DOHH2 (cell line): ENCODE data around the gene CD58.
A peak's percentile ranks its signal among the peaks of the same experiment; 100 is the strongest.

ENCODE experiments used
- H3F3A ChIP-seq: fragments of 200-600 bp; sonication (generic), shearing (Covaris generic); 2 replicates; pipeline ENCODE4 v1.6.0; 2016; ENCODE audit warnings: antibody characterized with exemption, mild to moderate bottlenecking; ENCODE audit not compliant: control insufficient read depth, insufficient read depth
- H3K27ac ChIP-seq: fragments of 200-600 bp; sonication (generic); 2 replicates; pipeline ENCODE4 v1.5.1; 2014; ENCODE audit warnings: low read depth, mild to moderate bottlenecking, low read length, moderate library complexity
- H3K27me3 ChIP-seq: fragments of 200-600 bp; sonication (generic); 2 replicates; pipeline ENCODE4 v1.6.1; 2014; ENCODE audit warnings: mild to moderate bottlenecking, low read length, mixed read lengths; ENCODE audit not compliant: control insufficient read depth
- H3K36me3 ChIP-seq: fragments of 200-600 bp; sonication (generic); 2 replicates; pipeline ENCODE4 v1.6.1; 2014; ENCODE audit warnings: mild to moderate bottlenecking, low read length, moderate library complexity, mixed read lengths; ENCODE audit not compliant: control insufficient read depth
- H3K4me1 ChIP-seq: fragments of 200-600 bp; sonication (generic); 2 replicates; pipeline ENCODE4 v1.6.1; 2014; ENCODE audit warnings: mild to moderate bottlenecking, low read length, mixed read lengths; ENCODE audit not compliant: control insufficient read depth
- H3K4me2 ChIP-seq: fragments of 200-600 bp; sonication (generic); 2 replicates; pipeline ENCODE4 v1.6.0; 2014; ENCODE audit warnings: mild to moderate bottlenecking, low read length, moderate library complexity
- H3K4me3 ChIP-seq: fragments of 200-600 bp; sonication (generic); 2 replicates; pipeline ENCODE4 v1.5.1; 2014; ENCODE audit warnings: mild to moderate bottlenecking, low read length, mixed read lengths
- H3K79me2 ChIP-seq: fragments of 200-600 bp; sonication (generic); 2 replicates; pipeline ENCODE4 v1.6.1; 2014; ENCODE audit warnings: mild to moderate bottlenecking, low read length, mixed read lengths; ENCODE audit not compliant: control insufficient read depth
- H3K9me2 ChIP-seq: fragments of 200-600 bp; sonication (generic); replicated peaks from 2 replicates; pipeline ENCODE4 v1.6.1; 2014; ENCODE audit warnings: mild to moderate bottlenecking, low read length, mixed read lengths; ENCODE audit not compliant: control insufficient read depth
- H3K9me3 ChIP-seq: fragments of 200-600 bp; sonication (generic); 2 replicates; pipeline ENCODE4 v1.6.1; 2014; ENCODE audit warnings: antibody characterized with exemption, low read length, mixed read lengths; ENCODE audit not compliant: control insufficient read depth, insufficient read depth
- H4K20me1 ChIP-seq: fragments of 200-600 bp; sonication (generic); 2 replicates; pipeline ENCODE4 v1.6.0; 2014; ENCODE audit warnings: low read depth, mild to moderate bottlenecking, antibody characterized with exemption, low read length, moderate library complexity; ENCODE audit not compliant: control insufficient read depth, insufficient read depth
- EZH2phosphoT487 ChIP-seq: fragments of 200-600 bp; sonication (generic); IDR thresholded peaks from 2 replicates; pipeline ENCODE4 v1.6.1; 2017; ENCODE audit warnings: borderline replicate concordance, mild to moderate bottlenecking, antibody characterized with exemption, low read length, moderate library complexity, mixed read lengths
- TF ChIP-seq, protein P1 (sequence below): fragments of 200-600 bp; sonication (generic); IDR thresholded peaks from one replicate; pipeline ENCODE4 v1.5.1; 2014; ENCODE audit warnings: antibody characterized with exemption, mild to moderate bottlenecking, low read depth, low read length; ENCODE audit not compliant: poor library complexity, severe bottlenecking

Gene CD58

DNA sequence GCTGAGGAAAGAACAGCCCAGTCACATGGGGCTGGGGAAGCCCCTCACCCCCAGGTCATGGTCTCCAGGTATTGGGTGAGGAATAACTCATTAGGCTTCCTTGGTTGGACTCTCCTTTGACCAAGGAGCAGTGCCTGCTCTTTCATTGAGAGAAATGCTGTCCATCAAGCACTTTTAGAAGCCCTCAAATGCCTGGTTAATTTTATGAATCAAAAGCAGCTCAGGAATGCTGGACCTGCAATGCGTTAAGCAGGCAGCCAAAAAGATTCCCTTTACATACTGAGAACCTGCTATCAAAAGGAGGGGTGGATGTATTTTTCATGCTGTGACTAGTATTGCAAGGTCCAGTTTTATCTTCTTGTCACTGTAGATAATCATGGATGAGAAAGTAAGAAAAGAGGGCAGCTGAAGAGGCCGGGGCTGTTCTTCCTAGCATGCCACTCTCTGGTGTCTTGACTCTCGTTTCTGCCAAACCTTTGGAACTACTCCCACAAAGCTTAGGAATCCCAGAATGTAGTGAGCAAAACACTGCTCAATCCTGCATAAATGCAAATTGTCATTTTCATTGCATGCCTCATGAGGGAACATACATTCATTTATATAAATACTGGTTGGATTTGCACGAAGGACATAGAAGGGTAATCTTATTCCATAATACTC lies 2.1 kb upstream of the CD58 start:
- Histone ChIP-seq H4K20me1 (no peaks in the 10 kb centered on the region), H3F3A (no peaks in the 10 kb centered on the region), H3K27me3 (peaks cover 44% of the 10 kb centered on the region), H3K9me2 (no peaks in the 10 kb centered on the region), H3K36me3 (no peaks in the 10 kb centered on the region), H3K79me2 (no peaks in the 10 kb centered on the region), H3K4me2 (no peak overlapping the region), H3K4me3 (no peak overlapping the region), H3K27ac (no peak overlapping the region), H3K9me3 (no peaks in the 10 kb centered on the region), H3K4me1 (peaks cover 13% of the 10 kb centered on the region)
- TF ChIP-seq, protein P1, sequence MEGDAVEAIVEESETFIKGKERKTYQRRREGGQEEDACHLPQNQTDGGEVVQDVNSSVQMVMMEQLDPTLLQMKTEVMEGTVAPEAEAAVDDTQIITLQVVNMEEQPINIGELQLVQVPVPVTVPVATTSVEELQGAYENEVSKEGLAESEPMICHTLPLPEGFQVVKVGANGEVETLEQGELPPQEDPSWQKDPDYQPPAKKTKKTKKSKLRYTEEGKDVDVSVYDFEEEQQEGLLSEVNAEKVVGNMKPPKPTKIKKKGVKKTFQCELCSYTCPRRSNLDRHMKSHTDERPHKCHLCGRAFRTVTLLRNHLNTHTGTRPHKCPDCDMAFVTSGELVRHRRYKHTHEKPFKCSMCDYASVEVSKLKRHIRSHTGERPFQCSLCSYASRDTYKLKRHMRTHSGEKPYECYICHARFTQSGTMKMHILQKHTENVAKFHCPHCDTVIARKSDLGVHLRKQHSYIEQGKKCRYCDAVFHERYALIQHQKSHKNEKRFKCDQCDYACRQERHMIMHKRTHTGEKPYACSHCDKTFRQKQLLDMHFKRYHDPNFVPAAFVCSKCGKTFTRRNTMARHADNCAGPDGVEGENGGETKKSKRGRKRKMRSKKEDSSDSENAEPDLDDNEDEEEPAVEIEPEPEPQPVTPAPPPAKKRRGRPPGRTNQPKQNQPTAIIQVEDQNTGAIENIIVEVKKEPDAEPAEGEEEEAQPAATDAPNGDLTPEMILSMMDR: no peak
- no peak for TF ChIP-seq EZH2phosphoT487

DNA sequence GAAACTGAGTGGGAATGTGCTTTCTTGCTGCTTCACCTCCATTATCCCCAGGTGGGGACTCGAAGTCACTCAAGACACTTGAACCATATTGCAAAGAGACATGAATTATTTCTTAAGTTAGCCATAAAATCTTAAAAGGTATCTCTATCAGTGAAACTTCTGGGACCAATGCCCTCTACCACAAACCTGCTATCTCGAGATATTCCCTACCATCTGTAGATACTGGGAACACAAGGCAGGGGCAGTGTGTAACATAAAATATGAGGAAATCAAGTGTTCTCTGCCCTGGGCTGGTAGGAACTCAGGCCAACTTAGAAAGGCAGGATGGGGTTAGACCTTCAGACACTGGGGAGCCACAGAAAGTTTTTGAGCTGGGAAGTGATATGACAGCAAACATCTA lies 1.3 kb upstream of the CD58 start:
- Histone ChIP-seq H3K9me3 (no peaks in the 10 kb centered on the region), H3K9me2 (no peaks in the 10 kb centered on the region), H3K4me2 (no peak overlapping the region), H3K36me3 (no peaks in the 10 kb centered on the region), H3K4me1 (peaks cover 17% of the 10 kb centered on the region), H3K27ac (no peak overlapping the region), H3K27me3 (peaks cover 44% of the 10 kb centered on the region), H3F3A (no peaks in the 10 kb centered on the region), H3K4me3 (no peak overlapping the region), H3K79me2 (no peaks in the 10 kb centered on the region), H4K20me1 (no peaks in the 10 kb centered on the region)
- TF ChIP-seq, protein P1: no peak
- no peak for TF ChIP-seq EZH2phosphoT487

- Histone ChIP-seq H3K4me1 (peaks cover 17% of the 10 kb centered on the region), H3K4me3 (peak overlapping the region; percentile 89), H3K9me2 (no peaks in the 10 kb centered on the region), H3K27me3 (peaks cover 44% of the 10 kb centered on the region), H3K4me2 (peak overlapping the region; percentile 91), H3F3A (no peaks in the 10 kb centered on the region), H3K36me3 (no peaks in the 10 kb centered on the region), H3K9me3 (no peaks in the 10 kb centered on the region), H3K27ac (no peak overlapping the region), H3K79me2 (no peaks in the 10 kb centered on the region), H4K20me1 (no peaks in the 10 kb centered on the region)
- TF ChIP-seq, protein P1: no peak
- no peak for TF ChIP-seq EZH2phosphoT487
Measured at GRCh38 chr1:116571215-116571919, 541 bp upstream of the CD58 start.
